WERI-Rb-1 (cell line): ENCODE data around the gene UBE2QL1.

ENCODE experiments used
- DNase-seq: peaks from one replicate; pipeline ENCODE4 v3.0.0-alpha.2; 2020
- H3K27ac ChIP-seq: fragments of 250-450 bp; sonication (Bioruptor Pico); 2 replicates; pipeline ENCODE4 v1.5.1; 2020; ENCODE audit warnings: mild to moderate bottlenecking, moderate library complexity
- H3K27me3 ChIP-seq: fragments of 250-450 bp; sonication (Bioruptor Pico); 2 replicates; pipeline ENCODE4 v1.5.1; 2021; ENCODE audit warnings: mild to moderate bottlenecking, low read depth, moderate library complexity; ENCODE audit not compliant: insufficient read depth, severe bottlenecking
- H3K36me3 ChIP-seq: fragments of 250-450 bp; sonication (Bioruptor Pico); 2 replicates; pipeline ENCODE4 v1.5.1; 2020; ENCODE audit warnings: mild to moderate bottlenecking, moderate library complexity
- H3K4me3 ChIP-seq: 2 replicates; pipeline ENCODE4 v1.5.1; 2011; ENCODE audit warnings: low read depth, mild to moderate bottlenecking, control low read depth, low read length
- H3K9me3 ChIP-seq: fragments of 250-450 bp; sonication (Bioruptor Pico); 2 replicates; pipeline ENCODE4 v1.5.1; 2021; ENCODE audit warnings: mild to moderate bottlenecking, moderate library complexity; ENCODE audit not compliant: severe bottlenecking
- TF ChIP-seq, protein P1 (sequence below): IDR thresholded peaks from 2 replicates; pipeline ENCODE4 v1.5.1; 2011; ENCODE audit warnings: low read depth, mild to moderate bottlenecking, control low read depth, inconsistent platforms, low read length

Gene UBE2QL1

DNA sequence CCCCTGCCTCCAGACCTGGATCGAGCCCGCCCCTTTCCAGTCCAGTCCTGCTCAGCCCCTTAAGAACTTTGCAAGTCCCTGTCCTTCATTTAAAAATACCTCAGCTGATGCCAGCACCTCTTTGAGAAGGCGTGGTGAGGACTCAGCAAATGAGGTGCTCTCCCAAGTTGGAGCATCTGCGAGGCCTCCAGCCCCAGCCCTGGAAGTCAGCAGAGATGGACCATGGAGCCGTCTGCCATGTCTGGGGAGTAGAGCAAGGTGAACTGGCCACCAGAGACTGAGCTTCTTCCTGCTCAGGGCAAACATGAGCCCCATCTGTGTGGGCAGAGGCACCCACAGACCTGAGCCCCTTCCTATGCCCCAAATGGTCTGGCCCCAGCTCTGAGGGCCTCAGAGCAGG, 71.5 kb downstream of the UBE2QL1 start:
- H3K4me3 ChIP-seq, result no peak overlapping the region
- H3K27ac ChIP-seq, result no peak overlapping the region
- H3K36me3 ChIP-seq, result no peaks in the 10 kb centered on the region
- TF ChIP-seq, protein P1, sequence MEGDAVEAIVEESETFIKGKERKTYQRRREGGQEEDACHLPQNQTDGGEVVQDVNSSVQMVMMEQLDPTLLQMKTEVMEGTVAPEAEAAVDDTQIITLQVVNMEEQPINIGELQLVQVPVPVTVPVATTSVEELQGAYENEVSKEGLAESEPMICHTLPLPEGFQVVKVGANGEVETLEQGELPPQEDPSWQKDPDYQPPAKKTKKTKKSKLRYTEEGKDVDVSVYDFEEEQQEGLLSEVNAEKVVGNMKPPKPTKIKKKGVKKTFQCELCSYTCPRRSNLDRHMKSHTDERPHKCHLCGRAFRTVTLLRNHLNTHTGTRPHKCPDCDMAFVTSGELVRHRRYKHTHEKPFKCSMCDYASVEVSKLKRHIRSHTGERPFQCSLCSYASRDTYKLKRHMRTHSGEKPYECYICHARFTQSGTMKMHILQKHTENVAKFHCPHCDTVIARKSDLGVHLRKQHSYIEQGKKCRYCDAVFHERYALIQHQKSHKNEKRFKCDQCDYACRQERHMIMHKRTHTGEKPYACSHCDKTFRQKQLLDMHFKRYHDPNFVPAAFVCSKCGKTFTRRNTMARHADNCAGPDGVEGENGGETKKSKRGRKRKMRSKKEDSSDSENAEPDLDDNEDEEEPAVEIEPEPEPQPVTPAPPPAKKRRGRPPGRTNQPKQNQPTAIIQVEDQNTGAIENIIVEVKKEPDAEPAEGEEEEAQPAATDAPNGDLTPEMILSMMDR, result no peak
- H3K9me3 ChIP-seq, result no peaks in the 10 kb centered on the region
- no peak for DNase-seq
- H3K27me3 ChIP-seq, result no peaks in the 10 kb centered on the region

DNA sequence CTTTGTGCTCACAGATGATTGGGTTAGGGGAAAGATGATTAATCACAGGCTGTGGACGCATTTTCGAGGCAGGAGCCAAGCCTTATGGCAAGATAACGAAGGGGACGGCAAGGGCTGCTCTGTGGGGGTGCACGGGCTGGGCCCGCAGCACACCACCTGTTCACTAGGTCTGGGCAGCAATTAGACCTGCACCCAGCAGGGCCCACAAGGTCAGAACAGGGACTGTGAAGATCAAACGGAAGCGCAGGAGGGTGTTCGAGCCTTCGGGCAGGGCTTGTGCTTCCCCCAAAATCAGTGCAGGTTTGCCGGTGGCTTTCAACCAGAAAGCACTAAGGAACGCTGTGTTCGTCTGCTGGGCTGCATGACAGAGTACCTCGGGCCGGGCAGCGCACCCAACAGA, 73.7 kb downstream of the UBE2QL1 start:
- Histone ChIP-seq H3K4me3 (no peak overlapping the region), H3K36me3 (no peaks in the 10 kb centered on the region), H3K27me3 (no peaks in the 10 kb centered on the region), H3K9me3 (no peaks in the 10 kb centered on the region), H3K27ac (no peak overlapping the region)
- TF ChIP-seq, protein P1, result no peak
- no peak for DNase-seq

DNA sequence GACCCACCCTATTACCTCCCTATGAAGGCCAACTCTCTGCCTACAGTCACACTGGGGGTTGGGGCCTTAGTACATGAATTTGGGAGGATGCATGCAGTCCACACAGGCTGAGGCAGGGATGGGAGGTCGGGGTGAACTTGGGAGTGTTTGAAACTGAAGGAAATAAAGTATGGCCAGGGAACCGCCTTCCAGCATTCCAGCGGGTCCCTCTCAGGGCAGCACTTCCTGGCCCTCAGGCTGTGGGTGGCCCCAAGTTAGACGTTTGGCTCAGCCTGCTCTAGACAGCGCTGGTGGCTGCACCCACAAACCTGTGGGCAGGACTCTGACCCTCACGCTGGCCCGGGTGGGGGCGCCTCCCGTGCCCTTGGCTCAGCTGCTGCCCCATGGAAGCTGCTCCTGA, 74.3 kb downstream of the UBE2QL1 start:
- Histone ChIP-seq H3K9me3 (no peaks in the 10 kb centered on the region), H3K36me3 (no peaks in the 10 kb centered on the region), H3K4me3 (no peak overlapping the region), H3K27ac (no peak overlapping the region), H3K27me3 (peaks cover 5% of the 10 kb centered on the region)
- TF ChIP-seq, protein P1, result no peak
- DNase-seq, result no peak

DNA sequence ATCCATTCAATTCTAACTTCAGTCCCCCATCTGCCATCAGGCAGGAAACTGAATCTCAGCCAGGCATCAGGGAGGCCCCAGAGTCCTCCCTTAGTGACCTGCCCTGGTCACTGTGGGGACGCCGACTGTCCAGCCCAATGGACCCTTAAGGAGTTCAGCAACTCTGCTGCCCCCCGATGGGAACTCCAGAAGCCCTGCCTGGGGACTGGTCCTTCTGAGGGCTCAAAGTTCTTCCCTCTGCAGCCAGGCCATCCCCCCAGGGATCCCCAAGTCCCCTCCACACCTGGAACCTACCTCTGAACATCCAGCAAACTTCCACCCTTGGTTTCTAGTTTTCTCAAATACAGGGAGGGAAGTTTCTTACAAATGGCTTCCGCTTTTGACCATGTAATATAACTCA, 76.8 kb downstream of the UBE2QL1 start:
- Histone ChIP-seq H3K9me3 (peaks cover 6% of the 10 kb centered on the region), H3K27ac (no peak overlapping the region), H3K27me3 (peaks cover 30% of the 10 kb centered on the region), H3K4me3 (no peak overlapping the region), H3K36me3 (no peaks in the 10 kb centered on the region)
- no peak for DNase-seq
- TF ChIP-seq, protein P1, result no peak

DNA sequence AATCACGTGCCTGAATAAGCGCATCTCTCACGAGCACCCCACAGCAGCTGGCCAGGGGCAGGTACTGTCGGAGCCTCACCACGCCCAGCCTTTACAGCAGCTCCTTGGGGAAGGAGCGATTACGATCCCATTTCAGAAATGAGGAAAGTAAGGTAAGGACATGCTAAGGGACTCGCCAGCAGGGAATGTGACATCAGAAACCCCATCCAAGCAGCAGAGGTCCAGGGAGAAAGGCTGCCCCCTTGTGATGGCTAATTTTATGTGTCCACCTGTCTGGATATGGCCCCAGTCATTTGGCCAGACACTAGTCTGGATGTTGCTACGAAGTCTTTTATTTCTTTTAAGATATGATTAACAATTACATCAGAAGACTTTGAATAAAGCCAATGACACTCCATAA, 77.3 kb downstream of the UBE2QL1 start:
- peak; percentile 84 for DNase-seq
- TF ChIP-seq, protein P1, result peak; percentile 86
- Histone ChIP-seq H3K36me3 (no peaks in the 10 kb centered on the region), H3K27me3 (peaks cover 34% of the 10 kb centered on the region), H3K27ac (no peak overlapping the region), H3K4me3 (no peak overlapping the region), H3K9me3 (peaks cover 6% of the 10 kb centered on the region)

DNA sequence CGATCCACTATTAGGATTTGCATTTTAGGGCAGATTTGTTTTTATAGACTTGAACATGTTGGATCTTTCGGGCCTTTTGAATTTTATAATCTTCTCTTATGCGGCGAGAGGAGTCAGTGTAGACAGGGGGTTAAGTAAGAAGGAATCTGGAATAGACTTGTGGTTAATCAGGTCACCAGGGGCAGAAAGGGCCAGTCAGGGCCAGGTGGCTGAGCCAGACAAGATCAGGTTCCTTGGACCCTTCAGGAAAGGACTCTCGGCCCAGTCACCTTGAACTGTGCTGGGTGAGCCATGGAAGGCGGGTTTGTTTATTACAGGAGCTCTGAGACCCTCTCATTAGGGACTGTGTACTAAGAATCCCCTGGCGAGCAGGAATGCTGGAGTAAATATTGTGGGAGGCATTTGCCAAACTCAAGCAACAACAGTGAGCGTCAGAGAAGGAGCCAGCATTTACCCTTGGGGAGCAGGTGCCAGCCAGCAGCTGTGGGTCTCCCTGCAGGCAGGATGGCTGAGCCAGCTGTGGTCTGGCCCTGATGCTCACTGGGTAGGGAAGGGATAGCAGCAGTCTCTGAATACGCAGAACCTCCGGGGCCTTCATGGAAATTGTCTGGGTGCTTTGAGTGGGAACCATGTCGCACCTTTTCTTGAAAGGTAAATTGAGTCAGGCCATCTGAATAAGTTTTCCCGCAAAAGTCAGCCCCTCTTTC, 79.2 kb downstream of the UBE2QL1 start:
- Histone ChIP-seq H3K27ac (no peak overlapping the region), H3K4me3 (no peak overlapping the region), H3K27me3 (peaks cover 42% of the 10 kb centered on the region), H3K9me3 (peaks cover 6% of the 10 kb centered on the region), H3K36me3 (no peaks in the 10 kb centered on the region)
- TF ChIP-seq, protein P1, result no peak
- no peak for DNase-seq
